HG03558 (cell line): ENCODE results near the gene USP13.
A peak's percentile ranks its signal among the peaks of the same experiment; 100 is the strongest.

Source experiments
- ATAC-seq: cut with Tn5 transposase; IDR thresholded peaks from one replicate; pipeline ENCODE4 v1.9.1; 2021; ENCODE audit warnings: moderate number of reproducible peaks; ENCODE audit not compliant: unreplicated experiment; ENCODE audit errors: extremely low read depth

USP13 gene

GRCh38 chr3:179731544-179731943 lies 78.7 kb downstream of the USP13 start:
- no peak for ATAC-seq

GRCh38 chr3:179732661-179733348 lies 80.0 kb downstream of the USP13 start:
- ATAC-seq: no peak

- no peak for ATAC-seq
These were observed 81.0 kb downstream of the USP13 start for GRCh38 chr3:179733797-179734196.

- no peak for ATAC-seq
These were observed 81.8 kb downstream of the USP13 start for GRCh38 chr3:179734497-179735281.

GRCh38 chr3:179735321-179735720 lies 82.5 kb downstream of the USP13 start:
- no peak for ATAC-seq

- no peak for ATAC-seq
These were observed 86.2 kb downstream of the USP13 start for GRCh38 chr3:179738998-179739397.

GRCh38 chr3:179739816-179740594 lies 87.2 kb downstream of the USP13 start:
- no peak for ATAC-seq

- ATAC-seq: no peak
These were observed 91.1 kb downstream of the USP13 start for GRCh38 chr3:179743913-179744312.

- ATAC-seq: no peak
These were observed 91.8 kb downstream of the USP13 start for GRCh38 chr3:179744667-179745066.

- no peak for ATAC-seq
These were observed 92.2 kb downstream of the USP13 start for GRCh38 chr3:179745079-179745478.

- ATAC-seq: no peak
These were observed 92.9 kb downstream of the USP13 start for GRCh38 chr3:179745716-179746115.

GRCh38 chr3:179750720-179751328 lies 98.0 kb downstream of the USP13 start:
- peak; percentile 59 for ATAC-seq

- ATAC-seq: no peak
These were observed 108.1 kb downstream of the USP13 start for GRCh38 chr3:179760944-179761343.

- no peak for ATAC-seq
These were observed 112.6 kb downstream of the USP13 start for GRCh38 chr3:179765396-179765795.

- ATAC-seq: no peak
These were observed 113.7 kb downstream of the USP13 start for GRCh38 chr3:179766416-179767133.

- ATAC-seq: no peak
These were observed 115.2 kb downstream of the USP13 start for GRCh38 chr3:179768080-179768479.

GRCh38 chr3:179769411-179770247 lies 116.8 kb downstream of the USP13 start:
- no peak for ATAC-seq

- ATAC-seq: no peak
These were observed 119.0 kb downstream of the USP13 start for GRCh38 chr3:179771797-179772196.

- ATAC-seq: no peak
These were observed 119.5 kb downstream of the USP13 start for GRCh38 chr3:179772297-179772696.
